ENCODE measurements around the gene ZNF521.

The ZNF521 gene

GRCh38 chr18:25279961-25280360 lies 72.0 kb downstream of the ZNF521 start:
- TF ChIP-seq TAF1 (IDR thresholded peaks at IDR 0.05; ENCODE audit: borderline replicate concordance, insufficient read depth, low read length) (no peak), SIN3A (IDR thresholded peaks at IDR 0.05; ENCODE audit: borderline replicate concordance, insufficient read depth, low read length) (no peak)
- TF ChIP-seq, protein P1, sequence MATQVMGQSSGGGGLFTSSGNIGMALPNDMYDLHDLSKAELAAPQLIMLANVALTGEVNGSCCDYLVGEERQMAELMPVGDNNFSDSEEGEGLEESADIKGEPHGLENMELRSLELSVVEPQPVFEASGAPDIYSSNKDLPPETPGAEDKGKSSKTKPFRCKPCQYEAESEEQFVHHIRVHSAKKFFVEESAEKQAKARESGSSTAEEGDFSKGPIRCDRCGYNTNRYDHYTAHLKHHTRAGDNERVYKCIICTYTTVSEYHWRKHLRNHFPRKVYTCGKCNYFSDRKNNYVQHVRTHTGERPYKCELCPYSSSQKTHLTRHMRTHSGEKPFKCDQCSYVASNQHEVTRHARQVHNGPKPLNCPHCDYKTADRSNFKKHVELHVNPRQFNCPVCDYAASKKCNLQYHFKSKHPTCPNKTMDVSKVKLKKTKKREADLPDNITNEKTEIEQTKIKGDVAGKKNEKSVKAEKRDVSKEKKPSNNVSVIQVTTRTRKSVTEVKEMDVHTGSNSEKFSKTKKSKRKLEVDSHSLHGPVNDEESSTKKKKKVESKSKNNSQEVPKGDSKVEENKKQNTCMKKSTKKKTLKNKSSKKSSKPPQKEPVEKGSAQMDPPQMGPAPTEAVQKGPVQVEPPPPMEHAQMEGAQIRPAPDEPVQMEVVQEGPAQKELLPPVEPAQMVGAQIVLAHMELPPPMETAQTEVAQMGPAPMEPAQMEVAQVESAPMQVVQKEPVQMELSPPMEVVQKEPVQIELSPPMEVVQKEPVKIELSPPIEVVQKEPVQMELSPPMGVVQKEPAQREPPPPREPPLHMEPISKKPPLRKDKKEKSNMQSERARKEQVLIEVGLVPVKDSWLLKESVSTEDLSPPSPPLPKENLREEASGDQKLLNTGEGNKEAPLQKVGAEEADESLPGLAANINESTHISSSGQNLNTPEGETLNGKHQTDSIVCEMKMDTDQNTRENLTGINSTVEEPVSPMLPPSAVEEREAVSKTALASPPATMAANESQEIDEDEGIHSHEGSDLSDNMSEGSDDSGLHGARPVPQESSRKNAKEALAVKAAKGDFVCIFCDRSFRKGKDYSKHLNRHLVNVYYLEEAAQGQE (IDR thresholded peaks at IDR 0.05; ENCODE audit: insufficient read depth in 1 of 2, low read depth in 2 of 2, low read length in 2 of 2), result no peak

DNA sequence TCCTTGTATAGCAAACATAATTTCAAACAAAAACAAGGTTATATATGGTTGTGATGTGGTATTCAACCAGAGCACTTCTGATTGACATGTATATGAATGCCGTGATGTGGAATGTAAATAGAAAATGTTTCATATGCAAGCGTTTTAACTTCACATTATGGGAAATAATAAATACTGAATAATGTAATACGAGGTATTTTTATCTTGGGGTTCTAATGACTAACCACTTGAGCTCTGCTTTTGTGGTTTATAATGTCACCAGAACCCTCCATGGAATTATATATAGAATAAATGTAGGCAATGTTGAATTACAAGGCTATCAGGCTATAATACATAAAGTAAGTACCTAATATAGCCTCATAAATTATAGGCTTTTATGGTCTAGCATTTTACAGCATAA lies 72.4 kb downstream of the ZNF521 start:
- TF ChIP-seq SIN3A (IDR thresholded peaks at IDR 0.05; ENCODE audit: borderline replicate concordance, insufficient read depth, low read length) (no peak), FOXP2 (optimal IDR thresholded peaks at IDR 0.05; ENCODE audit: borderline replicate concordance, extremely low read depth, extremely low read length, insufficient read depth) (no peak)
- TF ChIP-seq, protein P1 (IDR thresholded peaks at IDR 0.05; ENCODE audit: insufficient read depth in 1 of 2, low read depth in 2 of 2, low read length in 2 of 2), result no peak

DNA sequence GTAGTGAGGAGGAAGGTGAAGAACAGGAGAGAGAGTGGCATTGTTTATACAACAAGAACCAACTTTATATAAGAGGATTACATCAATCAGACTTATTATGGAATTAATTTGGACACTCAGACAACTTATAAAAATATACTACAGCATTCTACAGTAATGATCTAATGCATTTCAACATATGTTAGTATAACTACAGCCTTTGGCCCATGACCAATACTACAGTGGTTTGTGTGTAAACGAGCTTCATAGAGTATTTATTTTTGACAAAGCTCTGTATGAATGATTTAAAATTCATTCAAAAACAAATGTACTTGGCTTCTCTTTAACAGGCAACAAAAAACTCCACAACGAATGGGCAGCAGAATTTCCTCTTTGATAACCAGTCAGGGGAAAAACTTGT lies 72.8 kb downstream of the ZNF521 start:
- TF ChIP-seq, protein P1 (IDR thresholded peaks at IDR 0.05; ENCODE audit: insufficient read depth in 1 of 2, low read depth in 2 of 2, low read length in 2 of 2), result no peak
- TF ChIP-seq SIN3A (IDR thresholded peaks at IDR 0.05; ENCODE audit: borderline replicate concordance, insufficient read depth, low read length) (no peak), TAF1 (IDR thresholded peaks at IDR 0.05; ENCODE audit: borderline replicate concordance, insufficient read depth, low read length) (no peak), FOXP2 (optimal IDR thresholded peaks at IDR 0.05; ENCODE audit: borderline replicate concordance, extremely low read depth, extremely low read length, insufficient read depth) (no peak), POLR2AphosphoS5 (IDR thresholded peaks at IDR 0.05; ENCODE audit: low read depth, low read length) (no peak)

GRCh38 chr18:25278394-25278793 lies 73.6 kb downstream of the ZNF521 start:
- no peak for TF ChIP-seq FOXP2 (optimal IDR thresholded peaks at IDR 0.05; ENCODE audit: borderline replicate concordance, extremely low read depth, extremely low read length, insufficient read depth)
- no peak for TF ChIP-seq SIN3A (IDR thresholded peaks at IDR 0.05; ENCODE audit: borderline replicate concordance, insufficient read depth, low read length)
- TF ChIP-seq POLR2AphosphoS5 (IDR thresholded peaks at IDR 0.05; ENCODE audit: low read depth, low read length), result no peak
- no peak for TF ChIP-seq TAF1 (IDR thresholded peaks at IDR 0.05; ENCODE audit: borderline replicate concordance, insufficient read depth, low read length)
- TF ChIP-seq, protein P1 (IDR thresholded peaks at IDR 0.05; ENCODE audit: insufficient read depth in 1 of 2, low read depth in 2 of 2, low read length in 2 of 2), result no peak

- TF ChIP-seq FOXP2 (optimal IDR thresholded peaks at IDR 0.05; ENCODE audit: borderline replicate concordance, extremely low read depth, extremely low read length, insufficient read depth) (peak; percentile 98), POLR2AphosphoS5 (IDR thresholded peaks at IDR 0.05; ENCODE audit: low read depth, low read length) (peak; percentile 71), SIN3A (IDR thresholded peaks at IDR 0.05; ENCODE audit: borderline replicate concordance, insufficient read depth, low read length) (peak; percentile 87; the same call in 1 of the 2 replicates), TAF1 (IDR thresholded peaks at IDR 0.05; ENCODE audit: borderline replicate concordance, insufficient read depth, low read length) (peak; percentile 71; the same call in 1 of the 2 replicates)
- TF ChIP-seq, protein P1 (IDR thresholded peaks at IDR 0.05; ENCODE audit: insufficient read depth in 1 of 2, low read depth in 2 of 2, low read length in 2 of 2), result peak in 1 of 2 experiments; percentile 62; a peak in 1 of 4 replicates
These were observed 76.5 kb downstream of the ZNF521 start for GRCh38 chr18:25275412-25276001.

All from PFSK-1 (cell line).